NCI-H526 (cell line): ENCODE measurements around the gene ATG13.

ENCODE experiments used
- DNase-seq, 2 experiments: peaks; one replicate each; lab custom pipeline; 2025; lab: John Stamatoyannopoulos, UW

Gene ATG13

GRCh38 chr11:46675949-46676348 lies 58.6 kb downstream of the ATG13 start:
- no peak for DNase-seq

GRCh38 chr11:46676436-46677158 lies 59.2 kb downstream of the ATG13 start:
- DNase-seq = no peak

- DNase-seq = no peak
Observed at GRCh38 chr11:46677169-46677568, 59.8 kb downstream of the ATG13 start.

- peak in 1 of 2 experiments; percentile 13 for DNase-seq
Observed at GRCh38 chr11:46677991-46678740, 60.8 kb downstream of the ATG13 start.

GRCh38 chr11:46678741-46679130 lies 61.4 kb downstream of the ATG13 start:
- no peak for DNase-seq

- no peak for DNase-seq
Observed at GRCh38 chr11:46679241-46680163, 62.1 kb downstream of the ATG13 start.

- DNase-seq = no peak
Observed at GRCh38 chr11:46680164-46680760, 62.9 kb downstream of the ATG13 start.

- no peak for DNase-seq
Observed at GRCh38 chr11:46680815-46681214, 63.5 kb downstream of the ATG13 start.

- DNase-seq = no peak
Observed at GRCh38 chr11:46681814-46682213, 64.5 kb downstream of the ATG13 start.

- DNase-seq = no peak
Observed at GRCh38 chr11:46682773-46683752, 65.7 kb downstream of the ATG13 start.

GRCh38 chr11:46684367-46684766 lies 67.0 kb downstream of the ATG13 start:
- DNase-seq = no peak

GRCh38 chr11:46686886-46687795 lies 69.8 kb downstream of the ATG13 start:
- DNase-seq = no peak

GRCh38 chr11:46690702-46691101 lies 73.3 kb downstream of the ATG13 start:
- no peak for DNase-seq

- DNase-seq = no peak
Observed at GRCh38 chr11:46692450-46692849, 75.1 kb downstream of the ATG13 start.

GRCh38 chr11:46693597-46694012 lies 76.3 kb downstream of the ATG13 start:
- no peak for DNase-seq

GRCh38 chr11:46694072-46694471 lies 76.7 kb downstream of the ATG13 start:
- DNase-seq = no peak

- no peak for DNase-seq
Observed at GRCh38 chr11:46694607-46695006, 77.3 kb downstream of the ATG13 start.

GRCh38 chr11:46695345-46696211 lies 78.2 kb downstream of the ATG13 start:
- DNase-seq = no peak

GRCh38 chr11:46696212-46696558 lies 78.8 kb downstream of the ATG13 start:
- no peak for DNase-seq
